ENCODE data around the gene ZNF669. TPM values are rescaled to one million over a fixed set of nuclear protein-coding genes. Genes with fewer than 3 reads are reported as not detected.

The ZNF669 gene
- total RNA-seq, 1 experiment from 2014 or later = 11.5 TPM

GRCh38 chr1:247111700-247112478, 7.7 kb upstream of the ZNF669 start:
- peak; percentile 43 for DNase-seq (ENCODE audit: low read depth)

GRCh38 chr1:247111259-247111699, 7.1 kb upstream of the ZNF669 start:
- no peak for DNase-seq (ENCODE audit: low read depth)

- no peak for DNase-seq (ENCODE audit: low read depth)
Observed at GRCh38 chr1:247110627-247111258, 6.6 kb upstream of the ZNF669 start.

GRCh38 chr1:247107694-247108093, 3.5 kb upstream of the ZNF669 start:
- no peak for DNase-seq (ENCODE audit: low read depth)

- no peak for DNase-seq (ENCODE audit: low read depth)
Observed at GRCh38 chr1:247105966-247106365, 1.8 kb upstream of the ZNF669 start.

- DNase-seq (ENCODE audit: low read depth) = no peak
Observed at GRCh38 chr1:247104965-247105364, 809 bp upstream of the ZNF669 start.

GRCh38 chr1:247102381-247102780, 1.8 kb downstream of the ZNF669 start:
- DNase-seq (ENCODE audit: low read depth) = no peak

GRCh38 chr1:247100676-247101279, 3.4 kb downstream of the ZNF669 start:
- no peak for DNase-seq (ENCODE audit: low read depth)

- DNase-seq (ENCODE audit: low read depth) = no peak
Observed at GRCh38 chr1:247096958-247097357, 7.2 kb downstream of the ZNF669 start.

- DNase-seq (ENCODE audit: low read depth) = no peak
Observed at GRCh38 chr1:247096544-247096943, 7.6 kb downstream of the ZNF669 start.

- no peak for DNase-seq (ENCODE audit: low read depth)
Observed at GRCh38 chr1:247096112-247096511, 8.0 kb downstream of the ZNF669 start.

GRCh38 chr1:247090455-247090854, 13.7 kb downstream of the ZNF669 start:
- no peak for DNase-seq (ENCODE audit: low read depth)

GRCh38 chr1:247089616-247090375, 14.4 kb downstream of the ZNF669 start:
- no peak for DNase-seq (ENCODE audit: low read depth)

- DNase-seq (ENCODE audit: low read depth) = no peak
Observed at GRCh38 chr1:247088967-247089366, 15.2 kb downstream of the ZNF669 start.

- DNase-seq (ENCODE audit: low read depth) = no peak
Observed at GRCh38 chr1:247087256-247087655, 16.9 kb downstream of the ZNF669 start.

- no peak for DNase-seq (ENCODE audit: low read depth)
Observed at GRCh38 chr1:247085310-247085709, 18.8 kb downstream of the ZNF669 start.

GRCh38 chr1:247084771-247085170, 19.4 kb downstream of the ZNF669 start:
- no peak for DNase-seq (ENCODE audit: low read depth)

- no peak for DNase-seq (ENCODE audit: low read depth)
Observed at GRCh38 chr1:247079141-247079874, 24.8 kb downstream of the ZNF669 start.

GRCh38 chr1:247078258-247079140, 25.7 kb downstream of the ZNF669 start, which contains the start of gene ZNF670:
ZNF670 (minus strand) TSS chr1:247078811; CDS start chr1:247078596, 215 bp downstream.
- peak; percentile 95 for DNase-seq (ENCODE audit: low read depth)

GRCh38 chr1:247077876-247078257, 26.3 kb downstream of the ZNF669 start:
- no peak for DNase-seq (ENCODE audit: low read depth)

Data from LHCN-M2 (cell line).